HepG2 (cell line): ENCODE data around the gene RAB3B. TPM values are rescaled to one million over a fixed set of nuclear protein-coding genes. Genes with fewer than 3 reads are reported as not detected.

Source experiments
- AGO2 ChIP-seq: fragments of 200-400 bp; formaldehyde crosslinking; optimal IDR thresholded peaks from 2 replicates; pipeline ENCODE3; 2017; ENCODE audit warnings: mild to moderate bottlenecking, low read depth, low read length, moderate library complexity
- DPF2 ChIP-seq: sonication (generic); formaldehyde crosslinking; IDR thresholded peaks from 2 replicates; pipeline ENCODE4 v1.4.0; 2020; ENCODE audit warnings: mild to moderate bottlenecking, low read depth, missing genetic modification reagents, borderline replicate concordance
- ELF1 ChIP-seq: sonication (generic); formaldehyde crosslinking; IDR thresholded peaks from 2 replicates; pipeline ENCODE4 v1.4.0; 2020; ENCODE audit warnings: missing genetic modification reagents
- FIP1L1 ChIP-seq: fragments of 200-400 bp; formaldehyde crosslinking; IDR thresholded peaks from 2 replicates; pipeline ENCODE4 v1.6.1; 2018; ENCODE audit warnings: low read depth, mild to moderate bottlenecking, low read length, moderate library complexity, borderline replicate concordance; ENCODE audit not compliant: insufficient read depth
- FOXO4 ChIP-seq: sonication (generic); formaldehyde crosslinking; conservative IDR thresholded peaks from 2 replicates; pipeline ENCODE4 v1.8.1; 2023; ENCODE audit warnings: missing genetic modification reagents
- GMEB1 ChIP-seq: sonication (generic); formaldehyde crosslinking; IDR thresholded peaks from 2 replicates; pipeline ENCODE4 v1.5.1; 2020; ENCODE audit warnings: missing genetic modification reagents, mild to moderate bottlenecking, borderline replicate concordance
- HCFC1 ChIP-seq: fragments of 150-350 bp; IDR thresholded peaks from 2 replicates; pipeline ENCODE4 v1.6.1; 2014; ENCODE audit warnings: low read depth, low read length
- HNF1A ChIP-seq, 2 experiments: sonication (generic) in 1 of 2; formaldehyde crosslinking in 1 of 2; IDR thresholded peaks; 2 replicates each; pipeline versions ENCODE4 v1.4.0 to v1.6.1; 2016 to 2020; ENCODE audit warnings: borderline replicate concordance in 1 of 2, low read depth in 1 of 2, mild to moderate bottlenecking in 1 of 2, missing genetic modification reagents in 1 of 2
- ISX ChIP-seq: sonication (generic); formaldehyde crosslinking; conservative IDR thresholded peaks from 2 replicates; pipeline ENCODE4 v1.5.0; 2020; ENCODE audit warnings: missing genetic modification reagents
- KDM1A ChIP-seq: IDR thresholded peaks from 2 replicates; pipeline ENCODE4 v1.6.1; 2016; ENCODE audit warnings: missing compliant biosample characterization
- PBX3 ChIP-seq: sonication (generic); formaldehyde crosslinking; IDR thresholded peaks from 2 replicates; pipeline ENCODE4 v1.8.1; 2023; ENCODE audit warnings: missing genetic modification reagents, inconsistent platforms, borderline replicate concordance
- RCOR2 ChIP-seq: IDR thresholded peaks from 2 replicates; pipeline ENCODE4 v1.6.1; 2016; ENCODE audit warnings: missing biosample characterization, missing genetic modification reagents
- SP5 ChIP-seq: IDR thresholded peaks from 2 replicates; pipeline ENCODE4 v1.6.1; 2016; ENCODE audit warnings: low read depth, borderline replicate concordance
- TBX3 ChIP-seq: fragments of 450-650 bp; IDR thresholded peaks from 2 replicates; pipeline ENCODE4 v1.6.1; 2017; ENCODE audit warnings: antibody characterized with exemption, mild to moderate bottlenecking, inconsistent platforms, borderline replicate concordance
- ZFAT ChIP-seq: sonication (generic); formaldehyde crosslinking; conservative IDR thresholded peaks from 2 replicates; pipeline ENCODE4 v1.8.1; 2023; ENCODE audit warnings: missing genetic modification reagents, inconsistent platforms
- ZHX1 ChIP-seq: sonication (generic); formaldehyde crosslinking; IDR thresholded peaks from 2 replicates; pipeline ENCODE4 v1.8.1; 2022; ENCODE audit warnings: low read depth, mild to moderate bottlenecking, missing genetic modification reagents
- ZNF12 ChIP-seq: sonication (generic); formaldehyde crosslinking; IDR thresholded peaks from 2 replicates; pipeline ENCODE4 v1.5.0; 2020; ENCODE audit warnings: missing genetic modification reagents
- polyA plus RNA-seq, 8 experiments: library from polyadenylated mRNA; depleted of rRNA in 3 of 8; stranded (reverse) in 7 of 8; unstranded in 1 of 8; fragments of >200 nt; fragmentation: Illumina TruSeq in 4 of 8; extraction: Trizol in 4 of 8; gene quantifications; 2 replicates each; pipeline versions ENCODE4 v1.2.1 to v1.2.3, GENCODE V29; 2011 to 2016; ENCODE audit warnings: low read depth in 4 of 8, missing spikeins in 1 of 8, mixed read lengths in 1 of 8; ENCODE audit not compliant: insufficient read depth in 1 of 8
- total RNA-seq, 5 experiments: library from RNA; depleted of rRNA; stranded (reverse); fragments of >200 nt; fragmentation: Illumina TruSeq; extraction: Trizol; gene quantifications; 2 replicates each; pipeline ENCODE4 v1.2.3, GENCODE V29; 2016; ENCODE audit warnings: low read depth in 1 of 5

The RAB3B gene
- total and polyA plus RNA-seq, 2 of the 13 experiments (the other 11 are each of a cell fraction or from before 2014, with no cell fraction given) = 1.0 to 1.2 TPM

GRCh38 chr1:51976846-51977602 lies 13.5 kb downstream of the RAB3B start (continued):
- TF ChIP-seq ISX (CRISPR knock-in tag) (no peak), RCOR2 (CRISPR knock-in tag) (peak; percentile 88), ZHX1 (CRISPR knock-in tag) (no peak), HNF1A (IDR thresholded peaks at IDR 0.05; ENCODE audit: low read depth) (0 out of 2 replicates have a peak, but pooled peaks have one; percentile 30), HNF1A (CRISPR knock-in tag; IDR thresholded peaks at IDR 0.05; ENCODE audit: borderline replicate concordance) (no peak), FIP1L1 (no peak), ZFAT (no peak), FOXO4 (CRISPR knock-in tag) (no peak), SP5 (CRISPR knock-in tag) (peak; percentile 97), PBX3 (CRISPR knock-in tag) (no peak), TBX3 (no peak), GMEB1 (no peak), ZNF12 (no peak), KDM1A (CRISPR knock-in tag) (peak; percentile 82; the same call in 1 of the 2 replicates), AGO2 (no peak), HCFC1 (no peak), DPF2 (CRISPR knock-in tag) (no peak), ELF1 (CRISPR knock-in tag) (no peak)
